Measurements from ENCODE around the gene CDC25C. TPM values are rescaled to one million over a fixed set of nuclear protein-coding genes. Genes with fewer than 3 reads are reported as not detected.

CDC25C gene
- total RNA-seq, 2 experiments from 2014 or later: 14.9 to 21.3 TPM

- Mint-ChIP-seq H3K9me3 (ENCODE audit: low read depth) (no peaks in the 10 kb centered on the region), H3K4me1 (peaks cover 3% of the 10 kb centered on the region), H3K4me3 (no peak overlapping the region), H3K27ac (no peak overlapping the region), H3K36me3 (peaks cover 21% of the 10 kb centered on the region), H3K27me3 (no peaks in the 10 kb centered on the region)
- no peak for DNase-seq
- CTCF ChIA-PET: no interaction called here
- no peak for ATAC-seq
These were observed 42.3 kb downstream of the CDC25C start for GRCh38 chr5:138289296-138289695.

- Mint-ChIP-seq H3K27ac (peak overlapping the region; percentile 44), H3K4me1 (peaks cover 3% of the 10 kb centered on the region)
- CTCF ChIA-PET: no interaction called here
These were observed 44.4 kb downstream of the CDC25C start for GRCh38 chr5:138287246-138287645.

GRCh38 chr5:138282920-138283742 is 48.5 kb downstream of the CDC25C start:
- no peaks in the 10 kb centered on the region for H3K27me3 Mint-ChIP-seq
- DNase-seq (no peak), ATAC-seq (no peak)
- no peak overlapping the region for H3K27ac Mint-ChIP-seq
- H3K4me3 Mint-ChIP-seq: no peak overlapping the region
- H3K4me1 Mint-ChIP-seq: peaks cover 3% of the 10 kb centered on the region
- no peaks in the 10 kb centered on the region for H3K9me3 Mint-ChIP-seq (ENCODE audit: low read depth)
- CTCF ChIA-PET: interaction anchor here (1.0 kb wide), 1 partner anchor 10 kb away, joined by 3 read pairs; no protein-coding TSS in a partner anchor
- H3K36me3 Mint-ChIP-seq: peaks cover 13% of the 10 kb centered on the region

More at GRCh38 chr5:138287246-138287645, 44.4 kb downstream of the CDC25C start:
- H3K27me3 Mint-ChIP-seq: no peaks in the 10 kb centered on the region
- H3K9me3 Mint-ChIP-seq (ENCODE audit: low read depth): no peaks in the 10 kb centered on the region
- DNase-seq (no peak), ATAC-seq (no peak)
- no peak overlapping the region for H3K4me3 Mint-ChIP-seq
- H3K36me3 Mint-ChIP-seq: peaks cover 21% of the 10 kb centered on the region

GRCh38 chr5:138280915-138281314 is 50.7 kb downstream of the CDC25C start:
- peaks cover 4% of the 10 kb centered on the region for H3K36me3 Mint-ChIP-seq
- no peak overlapping the region for H3K27ac Mint-ChIP-seq
- CTCF ChIA-PET: no interaction called here
- DNase-seq (no peak), ATAC-seq (no peak)
- H3K9me3 Mint-ChIP-seq (ENCODE audit: low read depth): no peaks in the 10 kb centered on the region
- H3K4me1 Mint-ChIP-seq: peaks cover 3% of the 10 kb centered on the region
- H3K4me3 Mint-ChIP-seq: no peak overlapping the region
- H3K27me3 Mint-ChIP-seq: peaks cover 7% of the 10 kb centered on the region

- H3K27me3 Mint-ChIP-seq: peaks cover 32% of the 10 kb centered on the region
- ATAC-seq: no peak
- CTCF ChIA-PET: interaction anchor here (1.1 to 1.7 kb wide), 4 partner anchors 35 to 95 kb away, joined by 3 read pairs; no protein-coding TSS in a partner anchor
These were observed 55.1 kb downstream of the CDC25C start for GRCh38 chr5:138276402-138277054.

GRCh38 chr5:138275895-138276294 is 55.7 kb downstream of the CDC25C start:
- CTCF ChIA-PET: interaction anchor here (1.2 to 1.7 kb wide), 4 partner anchors 35 to 95 kb away, joined by 3 to 4 read pairs (median 3); no protein-coding TSS in a partner anchor
- H3K4me3 Mint-ChIP-seq: no peak overlapping the region
- DNase-seq (no peak), ATAC-seq (no peak)
- H3K9me3 Mint-ChIP-seq (ENCODE audit: low read depth): no peaks in the 10 kb centered on the region
- H3K27me3 Mint-ChIP-seq: peaks cover 32% of the 10 kb centered on the region
- no peaks in the 10 kb centered on the region for H3K36me3 Mint-ChIP-seq
- no peak overlapping the region for H3K27ac Mint-ChIP-seq
- peaks cover 7% of the 10 kb centered on the region for H3K4me1 Mint-ChIP-seq

More at GRCh38 chr5:138276402-138277054, 55.1 kb downstream of the CDC25C start:
- Mint-ChIP-seq H3K4me3 (no peak overlapping the region), H3K4me1 (peaks cover 7% of the 10 kb centered on the region), H3K36me3 (no peaks in the 10 kb centered on the region), H3K9me3 (ENCODE audit: low read depth) (no peaks in the 10 kb centered on the region), H3K27ac (no peak overlapping the region)
- no peak for DNase-seq

- H3K9me3 Mint-ChIP-seq (ENCODE audit: low read depth): no peaks in the 10 kb centered on the region
- DNase-seq (no peak), ATAC-seq (no peak)
- peaks cover 32% of the 10 kb centered on the region for H3K27me3 Mint-ChIP-seq
- H3K4me1 Mint-ChIP-seq: peaks cover 7% of the 10 kb centered on the region
- CTCF ChIA-PET: interaction anchor here (1.2 to 1.7 kb wide), 4 partner anchors 36 to 96 kb away, joined by 3 to 4 read pairs (median 3); no protein-coding TSS in a partner anchor
- H3K36me3 Mint-ChIP-seq: no peaks in the 10 kb centered on the region
- H3K27ac Mint-ChIP-seq: no peak overlapping the region
- H3K4me3 Mint-ChIP-seq: no peak overlapping the region
These were observed 56.2 kb downstream of the CDC25C start for GRCh38 chr5:138275379-138275782.

GRCh38 chr5:138274189-138274853 is 57.3 kb downstream of the CDC25C start, which contains the start of gene GFRA3:
Gene GFRA3, minus strand, starts transcription at chr5:138274621. Its CDS starts 197 bp downstream, at chr5:138274424.
- H3K4me1 Mint-ChIP-seq: peaks cover 7% of the 10 kb centered on the region
- peak; percentile 71 for ATAC-seq
- peak within 1 kb of the TSS; percentile 46 for H3K4me3 Mint-ChIP-seq
- H3K36me3 Mint-ChIP-seq: no peaks in the 10 kb centered on the region
- peaks cover 32% of the 10 kb centered on the region for H3K27me3 Mint-ChIP-seq
- no peak for DNase-seq
- H3K9me3 Mint-ChIP-seq (ENCODE audit: low read depth): no peaks in the 10 kb centered on the region
- no peak within 1 kb of the TSS for H3K27ac Mint-ChIP-seq
- CTCF ChIA-PET: interaction anchor here (1.5 kb wide), 1 partner anchor 51 kb away, joined by 4 read pairs; no protein-coding TSS in a partner anchor

- H3K9me3 Mint-ChIP-seq (ENCODE audit: low read depth): no peaks in the 10 kb centered on the region
- no peak for DNase-seq
- CTCF ChIA-PET: no interaction called here
- H3K27me3 Mint-ChIP-seq: peaks cover 32% of the 10 kb centered on the region
- ATAC-seq: no peak
- H3K27ac Mint-ChIP-seq: no peak overlapping the region
- no peaks in the 10 kb centered on the region for H3K36me3 Mint-ChIP-seq
- no peak overlapping the region for H3K4me3 Mint-ChIP-seq
- peaks cover 7% of the 10 kb centered on the region for H3K4me1 Mint-ChIP-seq
These were observed 57.8 kb downstream of the CDC25C start for GRCh38 chr5:138273834-138274188.

- Mint-ChIP-seq H3K36me3 (no peaks in the 10 kb centered on the region), H3K4me3 (no peak overlapping the region), H3K4me1 (peaks cover 7% of the 10 kb centered on the region), H3K27me3 (peaks cover 32% of the 10 kb centered on the region), H3K9me3 (ENCODE audit: low read depth) (no peaks in the 10 kb centered on the region), H3K27ac (no peak overlapping the region)
- ATAC-seq: no peak
- no peak for DNase-seq
- CTCF ChIA-PET: no interaction called here
These were observed 58.9 kb downstream of the CDC25C start for GRCh38 chr5:138272681-138273080.

- ATAC-seq (no peak), DNase-seq (no peak)
- no peak overlapping the region for H3K4me3 Mint-ChIP-seq
- no peaks in the 10 kb centered on the region for H3K9me3 Mint-ChIP-seq (ENCODE audit: low read depth)
- no peaks in the 10 kb centered on the region for H3K36me3 Mint-ChIP-seq
- no peak overlapping the region for H3K27ac Mint-ChIP-seq
- peaks cover 5% of the 10 kb centered on the region for H3K4me1 Mint-ChIP-seq
- H3K27me3 Mint-ChIP-seq: peaks cover 32% of the 10 kb centered on the region
- CTCF ChIA-PET: no interaction called here
These were observed 60.3 kb downstream of the CDC25C start for GRCh38 chr5:138271281-138271680.

GRCh38 chr5:138264183-138264582 is 67.4 kb downstream of the CDC25C start:
- H3K4me1 Mint-ChIP-seq: no peaks in the 10 kb centered on the region
- H3K27me3 Mint-ChIP-seq: peaks cover 16% of the 10 kb centered on the region
- no peak for ATAC-seq
- no peaks in the 10 kb centered on the region for H3K9me3 Mint-ChIP-seq (ENCODE audit: low read depth)
- H3K36me3 Mint-ChIP-seq: no peaks in the 10 kb centered on the region
- no peak for DNase-seq
- H3K4me3 Mint-ChIP-seq: no peak overlapping the region
- CTCF ChIA-PET: no interaction called here
- H3K27ac Mint-ChIP-seq: no peak overlapping the region

- Mint-ChIP-seq H3K27ac (no peak overlapping the region), H3K9me3 (ENCODE audit: low read depth) (no peaks in the 10 kb centered on the region), H3K36me3 (no peaks in the 10 kb centered on the region), H3K4me3 (no peak overlapping the region), H3K4me1 (no peaks in the 10 kb centered on the region), H3K27me3 (peaks cover 16% of the 10 kb centered on the region)
- DNase-seq: no peak
- CTCF ChIA-PET: no interaction called here
- ATAC-seq: no peak
These were observed 68.0 kb downstream of the CDC25C start for GRCh38 chr5:138263581-138263980.
